WTC11 (cell line): ENCODE results near the gene WDR73. TPM values are rescaled to one million over a fixed set of nuclear protein-coding genes. Genes with fewer than 3 reads are reported as not detected.

Experiments
- ATAC-seq: fragments of 200-7000 bp; cut with Tn5 transposase; 2 replicates; pipeline ENCODE4 v1.10.0; 2021; ENCODE audit warnings: mild to moderate bottlenecking, moderate library complexity
- CTCF ChIA-PET: fragments of 300-600 bp; sonication (Branson Sonifier 250); formaldehyde crosslinking; loops from one replicate; lab custom pipeline; 2021; ENCODE audit warnings: antibody characterized with exemption; lab: Charles Lee
- POLR2A ChIA-PET: fragments of 350-600 bp; sonication (Branson Sonifier 250); formaldehyde crosslinking; loops from one replicate; lab custom pipeline; 2021; ENCODE audit warnings: antibody characterized with exemption; lab: Charles Lee
- DNase-seq: peaks from one replicate; pipeline ENCODE4 v3.0.0; 2021; ENCODE audit warnings: low spot score
- H3K27ac Mint-ChIP-seq: 2 replicates; pipeline ENCODE4 v1.8.0; 2021; ENCODE audit warnings: mixed read lengths
- H3K27me3 Mint-ChIP-seq: 2 replicates; pipeline ENCODE4 v1.8.0; 2021; ENCODE audit warnings: low read depth, mild to moderate bottlenecking, moderate library complexity, mixed read lengths
- H3K36me3 Mint-ChIP-seq: 2 replicates; pipeline ENCODE4 v1.8.0; 2021; ENCODE audit warnings: mixed read lengths
- H3K4me1 Mint-ChIP-seq: 2 replicates; pipeline ENCODE4 v1.8.0; 2022; ENCODE audit warnings: mixed read lengths
- H3K4me3 Mint-ChIP-seq: 2 replicates; pipeline ENCODE4 v1.8.0; 2021; ENCODE audit warnings: mild to moderate bottlenecking, moderate library complexity, mixed read lengths
- H3K9me3 Mint-ChIP-seq: 2 replicates; pipeline ENCODE4 v1.8.0; 2021; ENCODE audit warnings: mixed read lengths
- AR ChIP-seq: fragments of 250-450 bp; sonication (Bioruptor Pico); IDR thresholded peaks from 2 replicates; pipeline ENCODE4 v1.9.0; 2021; ENCODE audit warnings: mild to moderate bottlenecking
- E2F5 ChIP-seq: sonication (generic); formaldehyde crosslinking; IDR thresholded peaks from 2 replicates; pipeline ENCODE4 v1.8.1; 2022; ENCODE audit warnings: mild to moderate bottlenecking, moderate library complexity, missing genetic modification reagents
- EMX1 ChIP-seq: fragments of 250-450 bp; sonication (Bioruptor Pico); IDR thresholded peaks from 2 replicates; pipeline ENCODE4 v1.8.0; 2021; ENCODE audit warnings: mild to moderate bottlenecking
- ESRRA ChIP-seq: sonication (generic); formaldehyde crosslinking; IDR thresholded peaks from 2 replicates; pipeline ENCODE4 v1.8.1; 2022; ENCODE audit warnings: mild to moderate bottlenecking, missing genetic modification reagents, borderline replicate concordance
- ETV6 ChIP-seq: sonication (generic); formaldehyde crosslinking; IDR thresholded peaks from 2 replicates; pipeline ENCODE4 v1.8.1; 2022; ENCODE audit warnings: mild to moderate bottlenecking, missing genetic modification reagents
- GRHL2 ChIP-seq: fragments of 250-450 bp; sonication (Bioruptor Pico); IDR thresholded peaks from 2 replicates; pipeline ENCODE4 v1.8.0; 2022; ENCODE audit warnings: mild to moderate bottlenecking, moderate library complexity; ENCODE audit not compliant: insufficient replicate concordance, severe bottlenecking
- RELA ChIP-seq: sonication (generic); formaldehyde crosslinking; IDR thresholded peaks from 2 replicates; pipeline ENCODE4 v1.8.1; 2022; ENCODE audit warnings: missing genetic modification reagents, mild to moderate bottlenecking, borderline replicate concordance
- STAT6 ChIP-seq: sonication (generic); formaldehyde crosslinking; conservative IDR thresholded peaks from 2 replicates; pipeline ENCODE4 v1.8.1; 2023; ENCODE audit warnings: mild to moderate bottlenecking, low read depth, missing genetic modification reagents, moderate library complexity
- ZNF263 ChIP-seq: sonication (generic); formaldehyde crosslinking; IDR thresholded peaks from 2 replicates; pipeline ENCODE4 v1.8.1; 2022; ENCODE audit warnings: low read depth, mild to moderate bottlenecking, moderate library complexity, missing genetic modification reagents
- ZNF416 ChIP-seq: fragments of 250-450 bp; sonication (Bioruptor Pico); IDR thresholded peaks from 2 replicates; pipeline ENCODE4 v1.9.0; 2021; ENCODE audit warnings: mild to moderate bottlenecking, inconsistent platforms
- total RNA-seq: library from RNA; stranded (reverse); gene quantifications from 3 replicates; pipeline ENCODE4 v1.2.3, GENCODE V29; 2021
- TF ChIP-seq, protein P1 (sequence below): sonication (generic); formaldehyde crosslinking; IDR thresholded peaks from 2 replicates; pipeline ENCODE4 v1.8.0; 2023; ENCODE audit warnings: missing genetic modification reagents, mild to moderate bottlenecking, borderline replicate concordance

Gene WDR73
- total RNA-seq, 1 experiment from 2014 or later: 22.6 TPM

DNA sequence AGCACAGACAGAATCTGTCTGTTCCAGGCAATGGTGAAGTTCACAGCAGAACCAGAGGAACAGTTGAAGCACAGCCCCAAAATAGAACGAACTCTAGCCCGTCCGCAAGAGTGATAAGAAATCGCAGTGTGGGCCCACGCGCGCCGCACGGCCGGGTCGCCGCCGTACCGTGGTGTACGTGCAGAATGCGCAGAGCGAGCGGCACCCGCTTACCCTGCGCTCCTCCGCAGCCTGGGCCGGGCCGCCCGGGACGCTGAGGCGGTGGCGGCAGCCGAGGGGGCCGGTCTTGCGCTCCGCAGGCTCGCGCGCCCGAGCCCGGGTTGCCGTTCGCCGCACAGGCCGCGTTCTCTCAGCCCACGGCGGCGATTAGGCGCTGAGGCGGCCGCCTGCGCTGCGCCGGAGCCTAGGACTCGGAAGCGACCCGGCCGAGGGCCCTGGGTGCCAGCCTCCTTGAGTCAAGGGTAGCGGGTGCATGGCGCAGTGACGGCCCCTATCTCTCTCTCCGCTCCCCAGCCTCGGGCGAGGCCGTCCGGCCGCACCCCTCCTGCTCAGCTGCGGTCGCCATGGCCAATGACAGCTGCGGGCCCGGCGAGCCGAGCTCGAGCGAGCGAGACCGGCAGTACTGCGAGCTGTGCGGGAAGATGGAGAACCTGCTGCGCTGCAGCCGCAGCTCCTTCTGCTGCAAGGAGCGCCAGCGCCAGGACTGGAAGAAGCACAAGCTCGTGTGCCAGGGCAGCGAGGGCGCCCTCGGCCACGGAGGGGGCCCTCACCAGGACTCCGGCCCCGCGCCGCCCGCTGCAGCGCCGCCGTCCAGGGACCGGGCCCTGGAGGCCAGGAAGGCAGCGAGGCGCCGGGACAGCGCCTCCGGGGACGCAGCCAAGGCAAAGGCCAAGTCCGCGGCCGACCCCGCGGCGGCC lies 20.5 kb downstream of the WDR73 start (continued):
- TF ChIP-seq, protein P1, sequence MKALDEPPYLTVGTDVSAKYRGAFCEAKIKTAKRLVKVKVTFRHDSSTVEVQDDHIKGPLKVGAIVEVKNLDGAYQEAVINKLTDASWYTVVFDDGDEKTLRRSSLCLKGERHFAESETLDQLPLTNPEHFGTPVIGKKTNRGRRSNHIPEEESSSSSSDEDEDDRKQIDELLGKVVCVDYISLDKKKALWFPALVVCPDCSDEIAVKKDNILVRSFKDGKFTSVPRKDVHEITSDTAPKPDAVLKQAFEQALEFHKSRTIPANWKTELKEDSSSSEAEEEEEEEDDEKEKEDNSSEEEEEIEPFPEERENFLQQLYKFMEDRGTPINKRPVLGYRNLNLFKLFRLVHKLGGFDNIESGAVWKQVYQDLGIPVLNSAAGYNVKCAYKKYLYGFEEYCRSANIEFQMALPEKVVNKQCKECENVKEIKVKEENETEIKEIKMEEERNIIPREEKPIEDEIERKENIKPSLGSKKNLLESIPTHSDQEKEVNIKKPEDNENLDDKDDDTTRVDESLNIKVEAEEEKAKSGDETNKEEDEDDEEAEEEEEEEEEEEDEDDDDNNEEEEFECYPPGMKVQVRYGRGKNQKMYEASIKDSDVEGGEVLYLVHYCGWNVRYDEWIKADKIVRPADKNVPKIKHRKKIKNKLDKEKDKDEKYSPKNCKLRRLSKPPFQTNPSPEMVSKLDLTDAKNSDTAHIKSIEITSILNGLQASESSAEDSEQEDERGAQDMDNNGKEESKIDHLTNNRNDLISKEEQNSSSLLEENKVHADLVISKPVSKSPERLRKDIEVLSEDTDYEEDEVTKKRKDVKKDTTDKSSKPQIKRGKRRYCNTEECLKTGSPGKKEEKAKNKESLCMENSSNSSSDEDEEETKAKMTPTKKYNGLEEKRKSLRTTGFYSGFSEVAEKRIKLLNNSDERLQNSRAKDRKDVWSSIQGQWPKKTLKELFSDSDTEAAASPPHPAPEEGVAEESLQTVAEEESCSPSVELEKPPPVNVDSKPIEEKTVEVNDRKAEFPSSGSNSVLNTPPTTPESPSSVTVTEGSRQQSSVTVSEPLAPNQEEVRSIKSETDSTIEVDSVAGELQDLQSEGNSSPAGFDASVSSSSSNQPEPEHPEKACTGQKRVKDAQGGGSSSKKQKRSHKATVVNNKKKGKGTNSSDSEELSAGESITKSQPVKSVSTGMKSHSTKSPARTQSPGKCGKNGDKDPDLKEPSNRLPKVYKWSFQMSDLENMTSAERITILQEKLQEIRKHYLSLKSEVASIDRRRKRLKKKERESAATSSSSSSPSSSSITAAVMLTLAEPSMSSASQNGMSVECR (CRISPR knock-in tag): 0 out of 2 replicates have a peak, but pooled peaks have one; percentile 18
- TF ChIP-seq RELA (CRISPR knock-in tag): peak; percentile 64; the same call in 1 of the 2 replicates
- 0 out of 2 replicates have a peak, but pooled peaks have one; percentile 50 for TF ChIP-seq ESRRA (CRISPR knock-in tag)
- TF ChIP-seq ZNF263 (CRISPR knock-in tag): no peak

- peaks cover 16% of the 10 kb centered on the region for H3K27me3 Mint-ChIP-seq
- CTCF ChIA-PET: interaction anchor here (0.9 to 11.7 kb wide), 5 partner anchors 9 to 61 kb away, joined by 3 to 139 read pairs (median 12); partner anchors contain the start of genes WDR73 and ZSCAN2
- TF ChIP-seq ZNF416 (CRISPR knock-in tag) (no peak), AR (CRISPR knock-in tag) (no peak), ETV6 (CRISPR knock-in tag) (no peak), EMX1 (CRISPR knock-in tag) (no peak), GRHL2 (CRISPR knock-in tag) (no peak), E2F5 (CRISPR knock-in tag) (no peak), RELA (CRISPR knock-in tag) (no peak), STAT6 (CRISPR knock-in tag) (no peak)
- TF ChIP-seq, protein P1 (CRISPR knock-in tag): no peak
- TF ChIP-seq, all 79 proteins: peak for 0
- ATAC-seq (no peak), DNase-seq (no peak)
- Mint-ChIP-seq H3K27ac (peak overlapping the region; percentile 88; the same call in 1 of the 2 replicates), H3K4me3 (peak overlapping the region; percentile 90), H3K36me3 (peaks cover 7% of the 10 kb centered on the region), H3K4me1 (peaks cover 40% of the 10 kb centered on the region), H3K9me3 (no peaks in the 10 kb centered on the region)
- POLR2A ChIA-PET: interaction anchor here (0.6 to 2.8 kb wide), 4 partner anchors 20 to 318 kb away, joined by 3 to 14 read pairs (median 6); partner anchors contain the start of genes WDR73 and ZSCAN2
Measured at GRCh38 chr15:84631706-84632272, 22.3 kb downstream of the WDR73 start.
